Gastrocnemius medialis (tissue), 4 donors: Measurements from ENCODE around the gene CD48. TPM values are rescaled to one million over a fixed set of nuclear protein-coding genes. Genes with fewer than 3 reads are reported as not detected.
"Not testable (repeated sequence)": the region's sequence is repeated elsewhere in the genome, so short reads cannot be mapped to it uniquely, and the experiment has no call there.

Source experiments
- ATAC-seq, 2 donors: fragments of 150-250 bp; one replicate each; pipeline ENCODE4 v1.9.1; 2016
- DNase-seq, 2 donors: peaks; one replicate each; pipeline ENCODE4 v3.0.0-alpha.2; 2019
- H3K27ac ChIP-seq, 4 donors: fragments of 200-600 bp; sonication (generic); 1 replicate in 1 of 4; 2 replicates in 3 of 4; pipeline ENCODE4 v1.5.1; 2016 to 2018; ENCODE audit warnings: mild to moderate bottlenecking in 2 of 4, moderate library complexity in 1 of 4
- H3K27me3 ChIP-seq, 3 donors: fragments of 200-600 bp; sonication (generic) in 2 of 3; 1 replicate in 1 of 3; 2 replicates in 2 of 3; pipeline versions ENCODE4 v1.5.1 to v1.6.0; 2016 to 2019; ENCODE audit warnings: mild to moderate bottlenecking in 1 of 3, moderate library complexity in 1 of 3
- H3K36me3 ChIP-seq, 2 donors: fragments of 200-600 bp; sonication (generic) in 1 of 2; one replicate each; pipeline ENCODE4 v1.5.1; 2017 to 2018
- H3K4me1 ChIP-seq, 2 donors: fragments of 200-600 bp; sonication (generic) in 1 of 2; one replicate each; pipeline ENCODE4 v1.5.1; 2016 to 2017; ENCODE audit warnings: mild to moderate bottlenecking in 2 of 2
- H3K4me3 ChIP-seq, 4 donors: fragments of 200-600 bp; sonication (generic) in 3 of 4; 1 replicate in 1 of 4; 2 replicates in 3 of 4; pipeline ENCODE4 v1.5.1; 2016 to 2019; ENCODE audit warnings: mild to moderate bottlenecking in 2 of 4
- H3K9me3 ChIP-seq, 3 donors: fragments of 200-600 bp; sonication (generic) in 2 of 3; 1 replicate in 1 of 3; 2 replicates in 2 of 3; pipeline ENCODE4 v1.5.1; 2016 to 2019
- CTCF ChIP-seq, 5 experiments: fragments of 450-650 bp in 3 of 5; fragments of 200-600 bp in 2 of 5; sonication (generic) in 2 of 5; IDR thresholded peaks in 4 of 5; conservative IDR thresholded peaks in 1 of 5; 1 replicate in 4 of 5; 2 replicates in 1 of 5; pipeline ENCODE4 v1.5.1; 2016 to 2019; ENCODE audit warnings: antibody characterized with exemption in 5 of 5, mild to moderate bottlenecking in 3 of 5, moderate library complexity in 3 of 5
- POLR2A ChIP-seq, 2 donors: fragments of 450-650 bp; IDR thresholded peaks; one replicate each; pipeline ENCODE4 v1.6.1; 2017; ENCODE audit warnings: antibody characterized with exemption in 2 of 2, mild to moderate bottlenecking in 2 of 2, moderate library complexity in 2 of 2
- in situ Hi-C, 4 donors: fragments of 200-750 bp; cut with MboI; loops; one replicate each; pipeline versions ENCODE4 v1.15.0 to v1.8.0; 2017; ENCODE audit warnings: low sequenced_read_pairs in 4 of 4
- intact Hi-C: fragments of 100-400 bp; cut with DNase I; formaldehyde crosslinking; loops from one replicate; pipeline ENCODE4 v1.15.1; 2023; ENCODE audit warnings: low total_unique reads
- total RNA-seq, 4 donors: library from RNA; depleted of rRNA; stranded (reverse); fragments of >200 nt; gene quantifications; one replicate each; pipeline versions ENCODE4 v1.1.0 to v1.2.3, GENCODE V29; 2016

The CD48 gene
- total RNA-seq, 4 donors from 2014 or later: 0.62 to 1.3 TPM; not detected in 2

- no peaks in the 10 kb centered on the region for H3K36me3 ChIP-seq
- H3K27ac ChIP-seq: no peak overlapping the region
- DNase-seq (no peak), ATAC-seq (no peak)
- no peaks in the 10 kb centered on the region for H3K4me1 ChIP-seq
- no peaks in the 10 kb centered on the region for H3K9me3 ChIP-seq
- TF ChIP-seq CTCF (IDR thresholded peaks at IDR 0.05 in 4 of 5, conservative IDR thresholded peaks at IDR 0.05 in 1 of 5) (no peak), POLR2A (IDR thresholded peaks at IDR 0.05) (no peak)
- intact Hi-C loops: no loop called here
- in situ Hi-C loops: no loop called here
- H3K27me3 ChIP-seq: no peaks in the 10 kb centered on the region
- no peak overlapping the region for H3K4me3 ChIP-seq
Measured at GRCh38 chr1:160705742-160706141, 5.9 kb downstream of the CD48 start.

DNA sequence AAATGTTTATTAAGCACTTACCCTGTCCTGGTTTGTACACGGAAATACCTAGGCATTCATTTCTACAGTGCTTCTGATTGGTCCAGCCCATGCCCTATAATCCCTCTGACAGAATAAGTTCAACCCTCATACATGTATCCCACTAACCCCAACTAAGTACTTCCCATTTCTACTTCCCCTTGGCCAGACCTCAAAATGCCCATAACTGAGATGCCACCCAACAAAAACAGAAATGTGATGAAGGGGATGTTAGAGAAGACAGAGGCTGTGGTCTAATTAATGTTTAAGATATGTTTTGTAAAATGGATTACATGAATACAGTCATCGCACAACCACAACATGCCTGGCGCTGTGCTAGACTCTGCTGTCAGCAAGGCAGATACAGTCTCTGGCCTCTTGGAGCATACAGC is 6.4 kb downstream of the CD48 start:
- H3K36me3 ChIP-seq, ATAC-seq, DNase-seq, H3K4me1 ChIP-seq, H3K4me3 ChIP-seq, H3K27ac ChIP-seq, H3K9me3 ChIP-seq, H3K27me3 ChIP-seq, in situ Hi-C loops, intact Hi-C loops: not testable (repeated sequence)

DNA sequence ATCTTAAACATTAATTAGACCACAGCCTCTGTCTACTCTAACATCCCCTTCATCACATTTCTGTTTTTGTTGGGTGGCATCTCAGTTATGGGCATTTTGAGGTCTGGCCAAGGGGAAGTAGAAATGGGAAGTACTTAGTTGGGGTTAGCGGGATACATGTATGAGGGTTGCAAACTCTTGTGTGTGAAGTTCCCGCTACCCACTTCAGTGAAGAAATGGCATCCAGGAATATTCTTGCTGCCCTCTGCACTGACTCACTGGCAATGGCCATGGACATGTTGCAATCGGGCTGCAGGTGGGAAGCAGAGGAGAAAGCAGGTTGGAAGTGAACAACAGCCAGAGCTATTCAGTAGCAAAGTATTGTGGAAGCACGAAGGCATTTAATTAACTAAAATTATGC is 7.4 kb downstream of the CD48 start:
- in situ Hi-C loops: no loop called here
- Histone ChIP-seq H3K27ac (no peak overlapping the region), H3K9me3 (no peaks in the 10 kb centered on the region), H3K27me3 (no peaks in the 10 kb centered on the region), H3K4me1 (no peaks in the 10 kb centered on the region), H3K4me3 (no peak overlapping the region), H3K36me3 (no peaks in the 10 kb centered on the region)
- intact Hi-C loops: no loop called here
- TF ChIP-seq POLR2A (IDR thresholded peaks at IDR 0.05) (no peak), CTCF (IDR thresholded peaks at IDR 0.05 in 4 of 5, conservative IDR thresholded peaks at IDR 0.05 in 1 of 5) (no peak)
- DNase-seq (peak; percentile 4 to 15), ATAC-seq (peak in 1 of 2 donors; percentile 23)

DNA sequence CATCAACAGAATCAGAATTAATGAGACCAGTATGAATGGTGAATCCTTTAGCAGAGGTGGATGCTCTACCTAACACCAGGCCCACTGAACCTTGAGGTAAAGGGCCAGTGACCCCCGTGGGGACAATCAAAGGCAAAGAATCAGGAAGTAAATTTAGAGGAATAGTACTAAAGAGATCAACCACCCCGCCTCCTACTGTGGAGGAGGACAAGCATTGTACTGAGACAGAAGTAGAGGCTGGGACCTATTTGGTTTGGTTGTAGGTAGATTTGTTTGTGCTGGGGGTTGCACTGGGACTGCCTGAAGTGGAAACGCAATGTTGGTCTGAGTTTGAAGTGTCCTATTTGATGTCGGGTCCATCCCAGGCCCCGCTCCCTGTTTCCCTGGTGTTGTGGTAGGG is 9.5 kb downstream of the CD48 start:
- no peak for ATAC-seq
- Histone ChIP-seq H3K4me1 (no peaks in the 10 kb centered on the region), H3K27me3 (no peaks in the 10 kb centered on the region), H3K36me3 (no peaks in the 10 kb centered on the region), H3K27ac (no peak overlapping the region), H3K4me3 (no peak overlapping the region), H3K9me3 (no peaks in the 10 kb centered on the region)
- in situ Hi-C loops (no loop called here), intact Hi-C loops (no loop called here)
- no peak for DNase-seq
- TF ChIP-seq CTCF (IDR thresholded peaks at IDR 0.05 in 4 of 5, conservative IDR thresholded peaks at IDR 0.05 in 1 of 5) (no peak), POLR2A (IDR thresholded peaks at IDR 0.05) (no peak)

GRCh38 chr1:160692390-160692789 is 19.2 kb downstream of the CD48 start:
- DNase-seq, intact Hi-C loops: not testable (repeated sequence)

GRCh38 chr1:160685266-160685665 is 26.4 kb downstream of the CD48 start:
- Histone ChIP-seq H3K4me3 (no peak overlapping the region), H3K27me3 (no peaks in the 10 kb centered on the region), H3K27ac (no peak overlapping the region), H3K4me1 (no peaks in the 10 kb centered on the region), H3K9me3 (no peaks in the 10 kb centered on the region), H3K36me3 (no peaks in the 10 kb centered on the region)
- DNase-seq (no peak), ATAC-seq (no peak)
- in situ Hi-C loops (no loop called here), intact Hi-C loops (no loop called here)
- TF ChIP-seq POLR2A (IDR thresholded peaks at IDR 0.05) (no peak), CTCF (IDR thresholded peaks at IDR 0.05 in 4 of 5, conservative IDR thresholded peaks at IDR 0.05 in 1 of 5) (no peak)

More at GRCh38 chr1:160692390-160692789, 19.2 kb downstream of the CD48 start:
- H3K9me3 ChIP-seq, in situ Hi-C loops, H3K4me1 ChIP-seq, H3K4me3 ChIP-seq, H3K27ac ChIP-seq, H3K36me3 ChIP-seq, ATAC-seq, H3K27me3 ChIP-seq: not testable (repeated sequence)
